Activated naive CD4-positive, alpha-beta T cell treated with anti-CD3 and anti-CD28 coated beads, Interleukin-2, amount 50 U/mL, for 72 hours (primary cell): Measurements from ENCODE around the gene FHAD1. TPM values are rescaled to one million over a fixed set of nuclear protein-coding genes. Genes with fewer than 3 reads are reported as not detected.

Source experiments
- ATAC-seq, 2 donors: fragments of 150-1000 bp; cut with Tn5 transposase; 2 replicates each; pipeline ENCODE4 v1.10.0; 2021; ENCODE audit warnings: mild to moderate bottlenecking in 2 of 2, moderate library complexity in 2 of 2
- DNase-seq, 2 donors: peaks; one replicate each; pipeline ENCODE4 v3.0.0; 2021 to 2022; ENCODE audit warnings: low spot score in 2 of 2
- H3K27ac Mint-ChIP-seq, 2 donors: one replicate each; pipeline ENCODE4 v1.8.0; 2022; ENCODE audit warnings: mild to moderate bottlenecking in 2 of 2, mixed read lengths in 2 of 2
- H3K36me3 Mint-ChIP-seq, 2 donors: one replicate each; pipeline ENCODE4 v1.8.0; 2022; ENCODE audit warnings: mixed read lengths in 2 of 2
- H3K9me3 Mint-ChIP-seq, 2 donors: one replicate each; pipeline ENCODE4 v1.8.0; 2022; ENCODE audit warnings: mixed read lengths in 2 of 2
- total RNA-seq, 2 donors: library from RNA; stranded (reverse); gene quantifications; one replicate each; pipeline ENCODE4 v1.2.3, GENCODE V29; 2022

The FHAD1 gene
- total RNA-seq, 2 donors from 2014 or later = 0.27 TPM; not detected in 1

- H3K27ac Mint-ChIP-seq = peak overlapping the region in 1 of 2 donors; percentile 17
- peaks cover 2 to 5% of the 10 kb centered on the region in 2 donors for H3K36me3 Mint-ChIP-seq
- DNase-seq (no peak), ATAC-seq (no peak)
- peaks cover 1 to 4% of the 10 kb centered on the region in 2 donors for H3K9me3 Mint-ChIP-seq
Observed at GRCh38 chr1:15394258-15394690, 147.3 kb downstream of the FHAD1 start.

- H3K36me3 Mint-ChIP-seq = peaks cover 5% of the 10 kb centered on the region in 2 donors
- H3K27ac Mint-ChIP-seq = no peak overlapping the region
- ATAC-seq (no peak), DNase-seq (no peak)
- peaks cover 5 to 10% of the 10 kb centered on the region in 2 donors for H3K9me3 Mint-ChIP-seq
Observed at GRCh38 chr1:15397236-15397635, 150.2 kb downstream of the FHAD1 start.

DNA sequence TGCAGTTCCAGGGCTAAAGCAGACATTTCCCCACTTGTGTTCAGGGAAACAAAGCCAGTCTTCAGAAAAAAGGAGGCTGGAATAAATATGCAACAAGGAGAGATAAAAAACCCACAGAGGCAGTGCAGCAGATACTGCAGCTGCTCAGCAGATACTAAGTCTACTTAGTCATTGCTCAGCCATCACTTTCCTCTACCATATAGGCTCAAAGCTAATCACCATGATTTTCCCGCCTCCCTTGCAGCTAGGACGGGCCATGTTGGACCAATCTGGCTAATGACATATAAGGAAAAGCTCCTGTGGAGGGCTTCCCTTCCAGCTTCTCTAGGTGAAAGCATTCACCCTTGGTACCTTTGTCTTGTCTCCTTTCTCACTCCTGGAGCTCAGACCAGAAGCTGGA lies 152.7 kb downstream of the FHAD1 start:
- no peak for DNase-seq

GRCh38 chr1:15400627-15401026 lies 153.6 kb downstream of the FHAD1 start:
- no peak overlapping the region for H3K27ac Mint-ChIP-seq
- DNase-seq = no peak
- ATAC-seq = no peak

More for the DNA sequence above, 152.7 kb downstream of the FHAD1 start:
- Mint-ChIP-seq H3K36me3 (peaks cover 5% of the 10 kb centered on the region in 2 donors), H3K27ac (no peak overlapping the region), H3K9me3 (peaks cover 5 to 10% of the 10 kb centered on the region in 2 donors)
- ATAC-seq = no peak

GRCh38 chr1:15401391-15402055 lies 154.5 kb downstream of the FHAD1 start:
- ATAC-seq (no peak), DNase-seq (no peak)
- Mint-ChIP-seq H3K9me3 (peaks cover 5 to 10% of the 10 kb centered on the region in 2 donors), H3K27ac (no peak overlapping the region), H3K36me3 (peaks cover 5% of the 10 kb centered on the region in 2 donors)

More at GRCh38 chr1:15400627-15401026, 153.6 kb downstream of the FHAD1 start:
- H3K9me3 Mint-ChIP-seq = peaks cover 5 to 10% of the 10 kb centered on the region in 2 donors
- H3K36me3 Mint-ChIP-seq = peaks cover 5% of the 10 kb centered on the region in 2 donors

- peaks cover 5% of the 10 kb centered on the region in 2 donors for H3K36me3 Mint-ChIP-seq
- H3K27ac Mint-ChIP-seq = no peak overlapping the region
- H3K9me3 Mint-ChIP-seq = peaks cover 5 to 10% of the 10 kb centered on the region in 2 donors
- DNase-seq (no peak), ATAC-seq (no peak)
Observed at GRCh38 chr1:15402809-15403450, 155.9 kb downstream of the FHAD1 start.

GRCh38 chr1:15403962-15404580 lies 157.0 kb downstream of the FHAD1 start:
- DNase-seq = no peak
- H3K27ac Mint-ChIP-seq = no peak overlapping the region
- no peak for ATAC-seq
- H3K9me3 Mint-ChIP-seq = peaks cover 5 to 6% of the 10 kb centered on the region in 2 donors
- H3K36me3 Mint-ChIP-seq = peaks cover 0 to 4% of the 10 kb centered on the region in 2 donors

GRCh38 chr1:15405106-15405850 lies 158.3 kb downstream of the FHAD1 start:
- Mint-ChIP-seq H3K36me3 (no peaks in the 10 kb centered on the region), H3K9me3 (peaks cover 0 to 3% of the 10 kb centered on the region in 2 donors), H3K27ac (no peak overlapping the region)
- ATAC-seq (no peak), DNase-seq (no peak)

DNA sequence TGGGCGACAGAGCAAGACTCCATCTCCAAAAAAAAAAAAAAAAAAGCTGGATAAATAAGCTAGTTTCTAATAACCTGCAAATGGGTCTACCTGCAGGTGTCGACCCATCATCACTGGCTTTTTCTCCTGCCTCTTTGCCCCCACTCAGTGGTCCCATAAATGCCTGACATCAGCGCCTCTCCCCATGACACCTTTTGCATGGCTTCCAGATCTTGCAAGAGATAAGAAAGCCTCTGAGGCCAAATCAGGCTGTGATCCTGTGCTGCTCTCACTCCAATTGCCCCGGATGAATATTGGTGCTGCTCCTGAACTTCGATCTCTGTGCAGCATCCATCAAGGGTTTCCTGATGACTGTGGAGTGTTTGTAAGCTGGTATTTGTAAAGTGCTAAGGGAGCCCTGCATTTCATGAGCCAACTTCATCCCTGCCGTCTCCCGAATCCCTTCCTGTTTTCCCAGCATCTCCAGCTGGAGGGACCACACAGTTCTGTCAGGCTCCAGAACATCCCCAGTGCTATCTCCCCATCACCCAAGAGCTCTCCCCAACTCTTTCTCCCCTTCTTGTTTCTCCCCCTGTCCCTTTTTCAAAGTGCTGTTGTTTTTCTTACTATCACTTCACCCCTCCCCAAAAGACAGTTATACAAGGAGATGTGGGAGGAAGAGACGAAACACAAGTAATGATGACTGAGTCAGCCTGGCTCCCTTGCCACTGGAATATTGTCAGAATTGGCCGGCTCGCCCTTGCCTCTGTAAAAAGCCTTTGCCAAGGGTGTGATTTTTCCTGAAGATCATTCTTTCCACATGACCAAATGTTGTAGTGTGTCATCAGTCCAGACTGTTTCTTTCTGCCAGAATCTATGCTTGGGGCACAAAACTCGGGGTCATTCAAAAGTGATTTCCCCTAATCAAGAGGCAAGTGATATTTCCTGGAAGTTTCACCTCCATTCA lies 159.9 kb downstream of the FHAD1 start:
- ATAC-seq (no peak), DNase-seq (no peak)
- Mint-ChIP-seq H3K27ac (no peak overlapping the region), H3K36me3 (peaks cover 0 to 6% of the 10 kb centered on the region in 2 donors), H3K9me3 (no peaks in the 10 kb centered on the region)

- ATAC-seq = no peak
- peaks cover 0 to 6% of the 10 kb centered on the region in 2 donors for H3K36me3 Mint-ChIP-seq
- no peak overlapping the region for H3K27ac Mint-ChIP-seq
- no peak for DNase-seq
- no peaks in the 10 kb centered on the region for H3K9me3 Mint-ChIP-seq
Observed at GRCh38 chr1:15407580-15407979, 160.6 kb downstream of the FHAD1 start.

DNA sequence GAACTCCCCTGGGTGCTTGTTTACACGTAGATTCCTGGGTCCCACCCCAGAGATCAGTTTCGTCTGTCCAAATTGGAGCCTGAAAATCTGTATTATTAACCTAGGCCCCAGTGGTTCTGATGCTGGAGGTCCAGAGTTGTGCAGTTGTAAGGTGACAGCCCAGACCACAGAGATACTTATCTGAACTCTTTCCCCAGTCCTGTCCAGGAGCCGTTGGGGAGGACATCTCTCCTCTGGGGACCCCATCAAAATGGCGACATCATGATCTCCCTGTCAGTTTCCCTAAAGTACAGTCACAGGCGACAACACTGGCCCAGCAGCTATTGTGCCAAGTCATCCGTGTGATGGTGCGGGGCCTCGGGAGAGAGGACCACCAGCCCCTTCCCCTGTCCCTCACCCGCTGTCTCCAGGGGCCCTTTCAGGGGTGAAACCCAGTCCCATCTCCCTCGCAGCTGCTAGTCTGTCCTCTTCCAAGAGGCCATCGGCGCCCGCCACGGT lies 161.9 kb downstream of the FHAD1 start:
- Mint-ChIP-seq H3K9me3 (no peaks in the 10 kb centered on the region), H3K36me3 (peaks cover 0 to 6% of the 10 kb centered on the region in 2 donors), H3K27ac (peak overlapping the region; percentile 89 to 96)
- ATAC-seq (no peak), DNase-seq (no peak)

GRCh38 chr1:15409388-15410222 lies 162.6 kb downstream of the FHAD1 start, which contains the start of gene EFHD2:
EFHD2 (plus strand) TSS chr1:15409888; CDS start chr1:15409972, 84 bp downstream.
- no peaks in the 10 kb centered on the region for H3K9me3 Mint-ChIP-seq
- H3K27ac Mint-ChIP-seq = peak within 1 kb of the TSS; percentile 89 to 96
- DNase-seq (peak; percentile 80 to 88), ATAC-seq (peak; percentile 87 to 95)
- H3K36me3 Mint-ChIP-seq = peaks cover 4 to 11% of the 10 kb centered on the region in 2 donors

DNA sequence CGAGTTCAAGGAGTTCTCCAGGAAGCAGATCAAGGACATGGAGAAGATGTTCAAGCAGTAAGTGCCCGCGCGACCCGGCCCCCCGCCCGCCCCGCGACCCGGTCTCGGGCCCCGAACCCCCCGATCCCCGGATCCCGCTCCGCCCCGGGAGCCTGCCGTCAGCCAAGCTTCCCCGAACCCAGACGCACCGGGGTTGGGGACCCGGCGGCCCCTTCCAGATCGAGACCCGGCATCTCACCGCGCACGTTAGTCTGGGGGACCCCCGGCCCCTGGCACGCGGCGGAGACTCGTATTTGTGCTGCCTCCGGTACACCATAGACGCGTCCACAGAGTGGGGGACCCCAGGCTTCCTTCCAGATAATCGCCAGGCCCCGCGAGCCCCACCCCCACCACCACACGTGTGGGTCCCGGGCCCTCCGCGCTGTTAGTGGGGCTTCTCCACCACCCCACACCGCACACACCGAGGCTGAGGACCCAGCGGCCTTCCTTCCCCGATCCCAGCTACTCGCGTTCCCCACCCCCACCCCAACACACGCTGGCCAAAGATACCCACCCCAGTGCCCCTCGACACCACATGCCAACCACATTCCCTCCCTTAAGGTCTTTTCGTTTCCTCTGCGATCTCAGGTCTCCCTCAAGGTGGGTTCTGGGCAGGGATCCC lies 163.3 kb downstream of the FHAD1 start:
- no peaks in the 10 kb centered on the region for H3K9me3 Mint-ChIP-seq
- H3K27ac Mint-ChIP-seq = peak overlapping the region; percentile 72 to 89
- no peak for ATAC-seq
- H3K36me3 Mint-ChIP-seq = peaks cover 4 to 19% of the 10 kb centered on the region in 2 donors
- no peak for DNase-seq

GRCh38 chr1:15410884-15411245 lies 163.8 kb downstream of the FHAD1 start:
- Mint-ChIP-seq H3K36me3 (peaks cover 4 to 22% of the 10 kb centered on the region in 2 donors), H3K27ac (peak overlapping the region; percentile 72 to 89), H3K9me3 (no peaks in the 10 kb centered on the region)
- ATAC-seq (no peak), DNase-seq (no peak)
